H9 (cell line): ENCODE measurements around the gene CELF3. TPM values are rescaled to one million over a fixed set of nuclear protein-coding genes. Genes with fewer than 3 reads are reported as not detected.
A peak's percentile ranks its signal among the peaks of the same experiment; 100 is the strongest.

Source experiments
- DNase-seq: peaks from one replicate; pipeline ENCODE4 v3.0.0-alpha.2; 2017
- H2AFZ ChIP-seq: one replicate; pipeline ENCODE4 v1.6.1; 2013; ENCODE audit warnings: mild to moderate bottlenecking, low read length, control low read depth, moderate library complexity
- H2AK5ac ChIP-seq: 2 replicates; pipeline ENCODE4 v1.6.1; 2013; ENCODE audit warnings: low read length, control low read depth, mixed read lengths; ENCODE audit not compliant: insufficient read length
- H2BK120ac ChIP-seq: one replicate; pipeline ENCODE4 v1.6.1; 2013; ENCODE audit warnings: low read depth, mild to moderate bottlenecking, low read length, control low read depth, inconsistent platforms; ENCODE audit not compliant: poor library complexity, severe bottlenecking
- H2BK12ac ChIP-seq: 2 replicates; pipeline ENCODE4 v1.6.1; 2013; ENCODE audit warnings: low read length, control low read depth, mixed read lengths, low read depth; ENCODE audit not compliant: insufficient read length
- H2BK15ac ChIP-seq: 2 replicates; pipeline ENCODE4 v1.6.1; 2013; ENCODE audit warnings: low read depth, low read length, control low read depth
- H2BK20ac ChIP-seq: one replicate; pipeline ENCODE4 v1.6.1; 2013; ENCODE audit warnings: low read depth, mild to moderate bottlenecking, low read length, control low read depth, inconsistent platforms; ENCODE audit not compliant: poor library complexity, severe bottlenecking
- H2BK5ac ChIP-seq: 2 replicates; pipeline ENCODE4 v1.6.1; 2013; ENCODE audit warnings: low read length, control low read depth, mixed read lengths; ENCODE audit not compliant: insufficient read length
- H3K14ac ChIP-seq: 2 replicates; pipeline ENCODE4 v1.6.1; 2013; ENCODE audit warnings: low read length, control low read depth; ENCODE audit not compliant: insufficient read depth
- H3K18ac ChIP-seq: 2 replicates; pipeline ENCODE4 v1.6.1; 2013; ENCODE audit warnings: low read depth, mild to moderate bottlenecking, mixed read lengths, low read length, control low read depth; ENCODE audit not compliant: insufficient read length
- H3K23ac ChIP-seq: 2 replicates; pipeline ENCODE4 v1.6.1; 2013; ENCODE audit warnings: low read length, control low read depth, mixed read lengths, low read depth; ENCODE audit not compliant: insufficient read length
- H3K23me2 ChIP-seq: 2 replicates; pipeline ENCODE4 v1.6.1; 2013; ENCODE audit warnings: low read depth, mild to moderate bottlenecking, mixed read lengths, low read length, control low read depth; ENCODE audit not compliant: insufficient read length, poor library complexity, severe bottlenecking
- H3K27ac ChIP-seq: 2 replicates; pipeline ENCODE4 v1.5.1; 2013; ENCODE audit warnings: low read length, control low read depth, mixed read lengths, low read depth; ENCODE audit not compliant: insufficient read length
- H3K27me3 ChIP-seq: 2 replicates; pipeline ENCODE4 v1.6.1; 2013; ENCODE audit warnings: low read length, control low read depth, inconsistent platforms; ENCODE audit not compliant: insufficient read depth
- H3K4ac ChIP-seq: 2 replicates; pipeline ENCODE4 v1.6.1; 2013; ENCODE audit warnings: low read depth, mild to moderate bottlenecking, control low read depth, inconsistent platforms, low read length, moderate library complexity
- H3K4me1 ChIP-seq: 2 replicates; pipeline ENCODE4 v1.6.1; 2013; ENCODE audit warnings: low read length, control low read depth, inconsistent platforms; ENCODE audit not compliant: insufficient read depth
- H3K4me2 ChIP-seq: 2 replicates; pipeline ENCODE4 v1.6.1; 2013; ENCODE audit warnings: low read length, control low read depth, mixed read lengths; ENCODE audit not compliant: insufficient read length, insufficient read depth
- H3K56ac ChIP-seq: 2 replicates; pipeline ENCODE4 v1.6.1; 2013; ENCODE audit warnings: low read depth, mild to moderate bottlenecking, mixed read lengths, low read length, control low read depth; ENCODE audit not compliant: insufficient read length
- H3K79me1 ChIP-seq: 2 replicates; pipeline ENCODE4 v1.6.1; 2013; ENCODE audit warnings: low read depth, mild to moderate bottlenecking, moderate library complexity, low read length, control low read depth, inconsistent platforms; ENCODE audit not compliant: insufficient read depth, poor library complexity, severe bottlenecking
- H3K79me2 ChIP-seq: 2 replicates; pipeline ENCODE4 v1.6.1; 2013; ENCODE audit warnings: low read length, control low read depth, inconsistent platforms; ENCODE audit not compliant: insufficient read depth
- H3K9ac ChIP-seq: 2 replicates; pipeline ENCODE4 v1.6.1; 2013; ENCODE audit warnings: low read length, control low read depth, mixed read lengths; ENCODE audit not compliant: insufficient read length; ENCODE audit errors: extremely low read depth
- H3K9me3 ChIP-seq: one replicate; pipeline ENCODE4 v1.6.1; 2013; ENCODE audit warnings: low read depth, low read length, inconsistent platforms; ENCODE audit not compliant: control insufficient read depth
- H3T11ph ChIP-seq: one replicate; pipeline ENCODE4 v1.6.1; 2013; ENCODE audit warnings: mild to moderate bottlenecking, low read length, control low read depth, inconsistent platforms
- H4K20me1 ChIP-seq: one replicate; pipeline ENCODE4 v1.6.1; 2013; ENCODE audit not compliant: control insufficient read depth, insufficient read length, insufficient read depth
- H4K5ac ChIP-seq: 2 replicates; pipeline ENCODE4 v1.6.1; 2013; ENCODE audit warnings: low read depth, mild to moderate bottlenecking, mixed read lengths, low read length, control low read depth; ENCODE audit not compliant: insufficient read length
- H4K8ac ChIP-seq: replicated peaks from 2 replicates; pipeline ENCODE4 v1.6.1; 2013; ENCODE audit warnings: low read length, control low read depth, mixed read lengths, low read depth; ENCODE audit not compliant: insufficient read length
- H4K91ac ChIP-seq: 2 replicates; pipeline ENCODE4 v1.6.1; 2013; ENCODE audit warnings: low read depth, mild to moderate bottlenecking, moderate library complexity, mixed read lengths, low read length, control low read depth; ENCODE audit not compliant: insufficient read length
- H3K27ac Mint-ChIP-seq, 3 experiments: 2 replicates in 2 of 3; 3 replicates in 1 of 3; pipeline ENCODE4 v1.8.0; 2020 to 2021; ENCODE audit warnings: mixed read lengths in 3 of 3, mild to moderate bottlenecking in 1 of 3, moderate library complexity in 1 of 3
- H3K27me3 Mint-ChIP-seq: 2 replicates; pipeline ENCODE4 v1.8.0; 2021; ENCODE audit warnings: low read depth, mild to moderate bottlenecking, moderate library complexity, mixed read lengths
- H3K36me3 Mint-ChIP-seq, 3 experiments: 2 replicates in 2 of 3; 3 replicates in 1 of 3; pipeline ENCODE4 v1.8.0; 2020 to 2021; ENCODE audit warnings: low read depth in 3 of 3, mixed read lengths in 3 of 3; ENCODE audit not compliant: insufficient read depth in 1 of 3
- H3K4me1 Mint-ChIP-seq, 2 experiments: 2 replicates each; pipeline ENCODE4 v1.8.0; 2020; ENCODE audit warnings: mixed read lengths in 2 of 2
- H3K4me3 Mint-ChIP-seq, 2 experiments: 2 replicates in 1 of 2; 3 replicates in 1 of 2; pipeline ENCODE4 v1.8.0; 2020 to 2021; ENCODE audit warnings: mild to moderate bottlenecking in 2 of 2, mixed read lengths in 2 of 2, moderate library complexity in 1 of 2
- H3K9me3 Mint-ChIP-seq, 2 experiments: 2 replicates in 1 of 2; 3 replicates in 1 of 2; pipeline ENCODE4 v1.8.0; 2020; ENCODE audit warnings: mild to moderate bottlenecking in 2 of 2, mixed read lengths in 2 of 2, moderate library complexity in 1 of 2
- WGBS: extraction: QIAGEN DNeasy Blood & Tissue Kit; methylation state at CpG from one replicate; pipeline ENCODE4 v1.1.7; 2013; ENCODE audit warnings: missing lambda C conversion rate, low lambda C conversion rate, mixed read lengths; ENCODE audit not compliant: insufficient read length; ENCODE audit errors: extremely low coverage; 5-methylcytosine and 5-hydroxymethylcytosine counted together
- total RNA-seq: library from RNA; stranded (reverse); gene quantifications from 2 replicates; pipeline ENCODE4 v1.2.1, GENCODE V29; 2021
- TF ChIP-seq, protein P1 (sequence below): fragments of 200-600 bp; sonication (generic); conservative IDR thresholded peaks from 3 replicates; pipeline ENCODE4 v1.8.0; 2021; ENCODE audit warnings: antibody characterized with exemption, mild to moderate bottlenecking

The CELF3 gene
- total RNA-seq, 1 experiment from 2014 or later: 0.90 TPM

DNA sequence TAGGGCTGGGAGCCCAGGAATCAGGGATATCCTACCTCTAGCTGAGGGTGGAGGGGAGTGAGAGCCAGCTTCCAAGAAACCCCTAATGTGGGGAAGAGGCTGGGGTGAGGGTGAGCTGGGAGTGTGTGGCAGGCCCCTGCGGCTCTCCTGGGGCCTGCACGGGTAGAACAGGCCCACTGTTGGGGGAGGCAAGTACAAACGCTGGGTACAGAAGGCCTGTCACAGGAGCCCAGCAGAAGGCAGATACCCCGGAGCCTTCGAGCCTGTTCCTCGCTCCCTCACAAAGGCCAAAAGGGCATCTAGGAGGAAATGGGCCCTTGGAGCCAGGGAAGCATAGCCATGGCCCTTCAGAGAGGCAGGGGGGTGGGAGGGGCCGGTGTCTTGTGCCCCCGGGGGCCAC is 13.7 kb downstream of the CELF3 start:
- no peak overlapping the region for H3K56ac ChIP-seq
- H3K14ac ChIP-seq: no peak overlapping the region; the same call in 1 of the 2 replicates
- H3K79me1 ChIP-seq: no peaks in the 10 kb centered on the region
- no peak overlapping the region for H4K91ac ChIP-seq
- H2BK120ac ChIP-seq: no peak overlapping the region
- no peak overlapping the region for H2BK12ac ChIP-seq
- no peak overlapping the region for H2BK15ac ChIP-seq
- no CpG with 5 or more reads among the region's 8 CpGs for WGBS
- no peak for DNase-seq
- TF ChIP-seq, protein P1, sequence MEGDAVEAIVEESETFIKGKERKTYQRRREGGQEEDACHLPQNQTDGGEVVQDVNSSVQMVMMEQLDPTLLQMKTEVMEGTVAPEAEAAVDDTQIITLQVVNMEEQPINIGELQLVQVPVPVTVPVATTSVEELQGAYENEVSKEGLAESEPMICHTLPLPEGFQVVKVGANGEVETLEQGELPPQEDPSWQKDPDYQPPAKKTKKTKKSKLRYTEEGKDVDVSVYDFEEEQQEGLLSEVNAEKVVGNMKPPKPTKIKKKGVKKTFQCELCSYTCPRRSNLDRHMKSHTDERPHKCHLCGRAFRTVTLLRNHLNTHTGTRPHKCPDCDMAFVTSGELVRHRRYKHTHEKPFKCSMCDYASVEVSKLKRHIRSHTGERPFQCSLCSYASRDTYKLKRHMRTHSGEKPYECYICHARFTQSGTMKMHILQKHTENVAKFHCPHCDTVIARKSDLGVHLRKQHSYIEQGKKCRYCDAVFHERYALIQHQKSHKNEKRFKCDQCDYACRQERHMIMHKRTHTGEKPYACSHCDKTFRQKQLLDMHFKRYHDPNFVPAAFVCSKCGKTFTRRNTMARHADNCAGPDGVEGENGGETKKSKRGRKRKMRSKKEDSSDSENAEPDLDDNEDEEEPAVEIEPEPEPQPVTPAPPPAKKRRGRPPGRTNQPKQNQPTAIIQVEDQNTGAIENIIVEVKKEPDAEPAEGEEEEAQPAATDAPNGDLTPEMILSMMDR: no peak
- no peak overlapping the region for H3K18ac ChIP-seq
- no peak overlapping the region for H3K23ac ChIP-seq
- H2AFZ ChIP-seq: no peak overlapping the region
- Mint-ChIP-seq H3K4me1 (peaks cover 4 to 10% of the 10 kb centered on the region in 2 experiments; a peak in 3 of 4 replicates), H3K36me3 (peaks cover 2 to 28% (median 25%) of the 10 kb centered on the region in 3 experiments; a peak in 6 of 7 replicates), H3K27ac (peak overlapping the region in 2 of 3 experiments; percentile 14 to 56; a peak in 3 of 7 replicates), H3K4me3 (no peak overlapping the region), H3K9me3 (no peaks in the 10 kb centered on the region), H3K27me3 (no peaks in the 10 kb centered on the region)
- no peak overlapping the region for H2AK5ac ChIP-seq
- H3K79me2 ChIP-seq: no peaks in the 10 kb centered on the region
- no peak overlapping the region for H3K4ac ChIP-seq
- H3K23me2 ChIP-seq: no peaks in the 10 kb centered on the region
- no peaks in the 10 kb centered on the region for H3K27me3 ChIP-seq
- no peak overlapping the region for H3T11ph ChIP-seq
- no peak overlapping the region for H3K4me2 ChIP-seq
- H4K20me1 ChIP-seq: no peaks in the 10 kb centered on the region
- no peaks in the 10 kb centered on the region for H3K4me1 ChIP-seq
- H2BK5ac ChIP-seq: no peak overlapping the region
- H3K27ac ChIP-seq: no peak overlapping the region
- no peak overlapping the region for H4K5ac ChIP-seq
- no peaks in the 10 kb centered on the region for H3K9me3 ChIP-seq
- H2BK20ac ChIP-seq: no peak overlapping the region
- no peak overlapping the region for H4K8ac ChIP-seq
- H3K9ac ChIP-seq: no peak overlapping the region
